HG03378 (cell line): ENCODE measurements around the gene ADPRHL1.

Experiments
- ATAC-seq: cut with Tn5 transposase; IDR thresholded peaks from one replicate; pipeline ENCODE4 v1.9.1; 2021; ENCODE audit warnings: mild to moderate bottlenecking, moderate library complexity; ENCODE audit not compliant: unreplicated experiment

The ADPRHL1 gene

DNA sequence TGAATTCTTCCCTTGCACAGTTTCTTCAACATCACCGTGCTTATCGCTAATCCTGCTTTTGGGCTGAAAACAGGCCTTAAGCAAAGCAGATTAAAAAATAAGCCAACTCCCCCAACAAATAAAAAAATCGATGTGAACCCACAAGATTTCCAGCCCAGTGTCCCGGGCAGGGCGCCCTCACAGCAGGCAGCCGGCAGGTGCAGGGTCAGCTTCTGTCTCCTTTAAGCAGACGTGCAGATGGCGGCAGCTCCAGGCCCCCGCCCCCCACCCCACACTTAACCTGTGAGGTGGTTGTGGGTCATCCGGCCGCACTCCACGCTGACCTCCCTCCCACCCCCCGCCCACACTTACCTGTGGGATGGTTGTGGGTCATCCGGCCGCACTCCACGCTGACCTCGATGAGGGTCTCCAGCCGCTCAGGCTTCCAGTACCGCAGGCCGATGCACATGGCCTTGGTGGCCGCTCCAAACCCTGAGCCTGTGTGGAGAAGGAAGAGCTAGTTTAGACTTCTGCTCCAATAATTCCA lies 19.8 kb downstream of the ADPRHL1 start:
- no peak for ATAC-seq

DNA sequence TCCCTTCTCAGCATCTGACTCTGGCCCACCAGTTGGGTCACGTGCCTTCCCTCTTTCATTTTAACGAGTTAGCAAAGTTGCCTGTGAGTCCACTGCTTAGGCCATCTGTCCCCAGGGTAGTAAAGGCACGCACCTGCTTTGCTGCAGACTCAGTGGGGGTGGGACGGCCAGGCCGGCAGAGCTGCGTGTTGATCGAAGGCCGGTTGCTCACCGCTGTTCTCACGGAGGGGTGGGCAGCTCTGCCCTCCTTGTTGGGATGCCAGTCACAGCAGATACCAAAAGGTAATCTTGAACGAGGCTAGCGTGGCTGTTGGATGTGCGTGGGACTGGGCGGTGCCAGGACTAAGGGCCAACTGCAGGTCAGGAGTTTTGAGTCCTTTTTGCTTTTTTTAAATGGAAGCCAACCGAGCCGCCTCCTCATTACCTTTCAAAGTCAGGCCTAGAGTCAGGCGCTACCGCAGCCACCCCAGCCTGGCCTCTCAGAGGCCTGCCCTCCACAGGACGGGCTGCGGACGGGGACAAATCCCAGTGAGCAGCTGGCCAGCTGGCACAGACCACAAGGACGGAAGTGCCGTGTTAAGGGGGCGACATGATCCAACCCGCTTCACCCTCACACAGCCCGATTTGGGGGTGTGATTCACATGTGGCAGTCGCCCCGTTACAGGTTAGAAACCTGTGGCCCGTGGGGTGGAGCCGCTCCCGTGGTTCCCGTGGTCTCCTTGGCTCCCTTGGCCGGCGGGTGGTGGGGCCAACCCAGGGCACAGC lies 20.6 kb downstream of the ADPRHL1 start:
- no peak for ATAC-seq

DNA sequence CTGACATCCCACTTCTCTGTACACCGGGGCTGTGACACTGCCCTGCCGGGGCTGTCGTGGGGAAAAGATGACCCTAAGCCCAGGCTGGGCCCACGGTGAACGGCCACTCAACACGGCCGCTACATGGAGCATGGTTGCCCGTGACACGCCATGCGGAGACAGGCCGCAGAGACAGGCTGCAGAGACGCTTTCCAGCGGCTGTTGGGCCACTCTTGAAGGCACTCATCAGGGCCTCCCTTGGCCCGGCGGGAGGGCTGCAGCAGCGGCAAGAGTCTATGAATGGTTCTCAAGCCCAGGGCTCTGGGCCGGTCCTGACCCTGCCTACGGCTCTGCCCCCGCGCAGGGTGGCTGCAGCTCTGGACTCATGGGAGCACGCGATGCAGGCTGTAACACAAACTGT lies 22.1 kb downstream of the ADPRHL1 start:
- ATAC-seq = no peak

DNA sequence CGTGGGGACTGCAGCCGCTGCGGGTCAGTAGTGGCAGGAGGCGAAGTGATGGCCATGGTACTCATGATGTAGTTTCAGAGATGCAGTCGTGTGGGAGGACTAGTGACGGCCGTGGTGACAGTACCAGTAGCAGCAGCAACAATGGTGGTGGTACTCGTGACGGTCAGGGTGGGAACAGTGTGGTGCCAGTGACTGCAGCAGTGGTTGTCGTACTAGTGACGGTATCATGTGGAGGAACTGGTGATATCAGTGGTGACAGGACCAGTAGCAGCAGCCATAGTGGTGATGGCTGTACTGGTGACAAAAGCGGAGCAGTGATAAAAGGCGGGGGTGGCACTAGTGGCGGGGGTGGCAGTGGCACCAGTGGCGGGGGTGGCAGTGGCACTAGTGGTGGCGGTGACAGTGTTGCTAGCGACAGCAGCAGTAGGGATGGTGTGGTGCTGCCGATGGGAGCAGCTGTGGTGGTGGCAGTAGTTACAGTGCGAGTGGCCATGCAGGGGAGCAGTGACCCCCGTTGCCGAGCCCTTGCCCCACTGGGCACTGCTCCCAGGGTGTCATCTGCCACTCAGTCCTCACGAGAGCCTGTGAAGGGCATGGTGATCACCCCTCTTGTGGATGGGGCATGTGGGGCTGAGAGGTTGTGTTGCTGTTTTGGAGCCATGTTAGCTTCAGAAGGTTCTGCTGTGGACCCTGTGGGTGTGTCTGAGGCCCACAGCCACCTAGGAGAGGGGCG lies 22.7 kb downstream of the ADPRHL1 start:
- no peak for ATAC-seq

GRCh38 chr13:113429608-113429985 lies 23.7 kb downstream of the ADPRHL1 start:
- ATAC-seq = no peak

GRCh38 chr13:113428871-113429607 lies 24.2 kb downstream of the ADPRHL1 start:
- no peak for ATAC-seq

DNA sequence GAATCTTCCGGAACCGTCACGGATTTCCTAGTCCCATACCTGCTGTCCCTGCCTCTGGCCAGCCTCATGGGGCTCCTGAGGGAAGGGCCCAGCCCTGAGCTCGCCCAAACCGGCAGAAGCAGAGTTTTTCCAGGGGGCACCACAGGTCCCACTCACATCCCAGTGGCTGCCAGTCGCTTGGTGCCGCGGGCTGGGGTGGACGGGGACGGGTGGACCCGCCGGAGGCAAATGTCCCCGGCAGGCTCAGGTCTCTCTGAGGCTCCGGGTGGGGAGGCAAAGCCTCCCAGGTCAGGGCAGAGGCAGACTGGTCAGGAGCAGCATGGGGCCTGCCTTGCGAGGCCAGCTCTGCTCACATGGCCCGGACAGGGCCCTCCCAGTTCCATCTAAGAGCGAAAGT lies 24.8 kb downstream of the ADPRHL1 start:
- no peak for ATAC-seq

DNA sequence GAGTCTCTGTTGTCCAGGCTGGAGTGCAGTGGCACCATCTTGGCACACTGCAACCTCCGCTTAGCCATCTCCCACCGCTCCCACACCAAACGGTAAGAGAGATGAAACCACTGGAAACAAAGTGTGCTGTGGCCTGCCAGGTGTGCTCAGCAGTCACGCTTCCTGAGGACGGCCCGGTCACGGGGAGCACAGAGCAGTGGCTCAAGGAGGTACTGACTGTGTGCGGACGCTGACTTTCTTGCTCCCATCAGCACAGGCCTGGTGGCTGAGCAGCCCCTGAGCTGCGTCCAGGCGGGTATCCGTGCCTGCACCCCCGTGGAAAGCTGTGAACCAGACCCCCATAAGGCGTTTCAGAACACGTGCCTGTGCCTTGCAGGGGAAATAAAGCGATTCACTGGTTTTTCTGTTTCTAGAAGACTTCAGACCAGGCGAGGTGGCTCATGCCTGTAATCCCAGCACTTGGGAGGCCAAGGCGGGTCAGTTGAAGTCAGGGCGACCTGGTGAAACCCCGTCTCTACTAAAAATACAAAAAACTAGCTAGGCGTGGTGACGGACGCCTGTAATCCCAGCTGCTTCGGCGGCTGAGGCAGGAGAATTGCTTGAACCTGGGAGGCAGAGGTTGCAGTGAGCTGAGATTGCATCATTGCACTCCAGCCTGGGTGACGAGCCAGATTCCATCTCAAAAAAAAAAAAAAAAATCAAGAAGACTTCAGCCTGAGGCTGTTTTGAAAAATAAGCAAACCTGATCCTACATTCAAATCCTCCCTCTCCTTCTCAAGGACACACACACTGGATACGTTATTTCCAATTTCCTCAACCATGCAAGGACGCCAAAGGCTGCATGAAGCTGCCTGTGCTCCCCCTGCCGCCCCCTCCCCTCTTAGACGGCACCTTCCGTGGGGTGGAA lies 25.5 kb downstream of the ADPRHL1 start:
- ATAC-seq = no peak

GRCh38 chr13:113426591-113426986 lies 26.7 kb downstream of the ADPRHL1 start:
- no peak for ATAC-seq

GRCh38 chr13:113425941-113426590 lies 27.2 kb downstream of the ADPRHL1 start:
- ATAC-seq = no peak

DNA sequence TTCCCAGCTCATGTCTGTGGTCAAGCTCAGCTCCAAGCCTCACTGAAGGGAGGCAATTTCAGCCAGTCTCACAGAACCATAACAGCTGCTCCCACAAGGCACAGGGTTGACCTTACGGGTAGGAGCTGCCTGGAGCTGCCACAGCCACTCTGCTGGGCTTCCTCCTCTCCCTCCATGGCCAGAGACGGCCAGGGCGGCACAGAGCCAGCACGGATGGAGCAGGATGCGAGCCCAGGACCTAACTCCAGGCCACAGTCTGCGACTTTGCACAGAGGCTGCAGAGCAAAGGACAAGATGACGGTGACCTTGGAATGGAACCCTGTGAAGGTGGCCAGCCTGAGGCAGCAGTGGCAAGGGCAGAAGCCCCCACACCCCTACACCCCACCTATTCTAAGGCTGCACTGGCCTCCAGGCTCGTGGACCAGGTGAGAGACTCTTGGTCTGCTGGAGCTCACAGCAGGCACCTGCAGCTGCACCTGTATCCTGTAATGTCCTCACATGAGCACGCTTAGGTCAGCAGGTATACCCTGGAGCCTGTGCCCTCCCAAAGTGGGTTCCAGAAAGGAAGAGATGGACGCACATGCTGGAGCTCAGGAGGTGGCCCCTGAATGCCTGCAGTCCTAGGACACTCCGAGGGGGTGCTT lies 29.6 kb downstream of the ADPRHL1 start:
- no peak for ATAC-seq

DNA sequence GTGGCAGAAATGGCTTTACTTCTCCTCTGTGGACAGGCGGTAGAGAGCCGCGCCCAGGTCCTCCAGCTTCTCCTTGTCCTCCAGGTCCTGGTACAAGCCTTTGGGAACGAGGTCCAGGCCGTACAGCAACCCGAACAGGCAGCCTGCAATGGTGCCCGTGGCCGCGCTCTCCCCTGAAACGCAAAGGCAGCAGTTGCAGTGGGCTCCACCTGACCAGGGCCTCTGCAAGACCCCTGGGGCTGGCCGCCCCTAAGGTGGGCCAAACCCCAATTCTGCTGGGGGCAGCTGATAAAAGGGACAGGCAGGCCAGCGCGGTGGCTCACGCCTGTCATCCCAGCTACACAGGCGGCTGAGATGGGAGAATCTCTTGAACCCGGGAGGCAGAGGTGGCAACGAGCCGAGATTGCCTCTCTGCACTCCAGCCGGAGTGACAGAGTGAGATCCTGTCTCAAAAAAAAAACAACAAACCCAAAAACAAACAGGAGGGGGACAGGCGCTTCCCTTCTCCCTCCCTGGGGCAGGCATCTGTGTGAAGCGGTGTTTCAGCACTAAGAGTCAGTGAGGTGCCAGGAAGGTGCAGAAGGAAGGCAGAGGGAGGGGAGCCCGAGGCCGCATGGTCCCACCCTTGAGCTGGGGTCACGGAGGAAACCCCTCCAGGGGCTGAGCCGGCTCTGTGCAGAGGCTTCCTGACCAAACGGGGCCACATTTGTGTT lies 30.3 kb downstream of the ADPRHL1 start:
- ATAC-seq = no peak

GRCh38 chr13:113421673-113422270 lies 31.5 kb downstream of the ADPRHL1 start:
- no peak for ATAC-seq

DNA sequence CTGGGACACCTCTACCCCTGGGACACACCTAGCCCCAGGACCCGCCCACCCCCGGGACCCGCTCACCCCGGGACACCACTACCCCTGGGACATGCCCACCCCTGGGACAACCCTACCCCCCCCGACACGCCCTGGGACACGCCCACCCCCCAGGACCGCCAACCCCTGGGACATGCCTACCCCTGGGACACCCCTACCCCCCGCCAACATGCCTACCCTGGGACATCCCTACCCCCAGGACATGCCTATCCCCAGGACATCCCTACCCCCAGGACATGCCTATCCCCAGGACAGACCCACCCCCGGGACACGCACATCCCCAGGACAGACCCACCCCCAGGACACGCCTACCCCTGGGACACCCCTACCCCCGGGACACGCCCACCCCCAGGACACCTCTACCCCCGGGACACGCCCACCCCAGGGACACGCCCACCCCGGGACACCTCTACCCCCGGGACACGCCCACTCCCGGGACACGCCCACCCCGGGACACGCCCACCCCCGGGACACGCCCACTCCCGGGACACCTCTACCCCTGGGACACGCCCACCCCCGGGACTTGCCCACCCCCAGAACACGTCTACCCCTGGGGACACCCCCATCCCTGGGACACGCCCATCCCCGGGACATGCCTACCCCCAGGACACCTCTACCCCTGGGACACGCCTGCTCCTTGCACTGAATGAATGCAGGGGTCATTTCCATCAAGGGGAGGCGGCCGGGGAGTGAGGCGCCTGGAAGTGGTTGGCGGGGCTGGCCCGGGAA lies 32.3 kb downstream of the ADPRHL1 start:
- no peak for ATAC-seq

DNA sequence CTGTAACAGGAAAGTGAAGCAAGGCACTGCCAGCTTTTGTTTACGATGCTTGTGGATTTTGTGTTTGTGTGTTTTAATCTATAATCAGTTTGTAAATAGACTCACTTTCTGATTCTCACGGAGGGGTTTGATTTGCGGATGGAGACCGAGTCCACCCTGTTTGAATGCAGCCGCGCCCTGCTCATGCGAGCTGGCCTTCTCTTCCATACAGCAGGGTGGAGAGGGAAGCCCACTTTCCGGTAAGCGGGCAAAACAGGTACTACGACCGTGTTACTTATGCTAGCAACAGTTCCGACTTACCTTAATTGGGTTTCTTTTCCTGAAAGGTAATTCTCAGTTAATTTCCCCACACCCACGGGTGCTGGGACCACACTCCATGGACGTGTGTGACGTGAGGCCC lies 33.1 kb downstream of the ADPRHL1 start:
- no peak for ATAC-seq

DNA sequence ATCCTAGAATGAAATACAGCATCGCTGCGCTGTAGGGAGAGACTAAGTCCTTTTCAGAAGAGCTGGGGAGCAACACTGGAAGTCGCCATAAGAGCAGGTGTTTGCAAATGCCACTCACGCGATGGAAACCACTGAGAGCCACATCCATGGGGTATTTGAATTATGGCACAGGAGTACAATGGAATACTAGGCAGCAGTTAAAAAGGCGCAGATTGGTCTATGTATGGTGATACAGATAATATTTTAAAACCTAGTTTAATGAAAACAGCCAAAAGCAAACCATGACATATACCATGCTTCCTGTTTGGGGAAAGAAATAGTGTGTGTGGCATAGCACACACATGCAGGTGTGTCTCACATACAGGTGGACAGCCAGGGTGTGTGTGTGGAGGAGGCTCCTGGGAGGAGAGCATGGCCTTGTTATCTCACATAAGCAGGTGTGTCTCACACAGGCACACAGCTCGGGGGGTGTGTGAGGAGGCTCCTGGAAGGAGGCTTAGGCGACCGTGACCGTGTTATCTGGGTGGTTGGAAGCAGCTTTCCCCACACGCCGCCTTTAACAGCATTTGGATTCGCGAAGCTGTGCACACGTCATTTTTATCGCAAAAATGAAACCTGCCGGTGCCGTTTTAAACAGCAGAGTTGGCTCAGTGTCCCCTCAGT lies 33.6 kb downstream of the ADPRHL1 start:
- ATAC-seq = no peak

DNA sequence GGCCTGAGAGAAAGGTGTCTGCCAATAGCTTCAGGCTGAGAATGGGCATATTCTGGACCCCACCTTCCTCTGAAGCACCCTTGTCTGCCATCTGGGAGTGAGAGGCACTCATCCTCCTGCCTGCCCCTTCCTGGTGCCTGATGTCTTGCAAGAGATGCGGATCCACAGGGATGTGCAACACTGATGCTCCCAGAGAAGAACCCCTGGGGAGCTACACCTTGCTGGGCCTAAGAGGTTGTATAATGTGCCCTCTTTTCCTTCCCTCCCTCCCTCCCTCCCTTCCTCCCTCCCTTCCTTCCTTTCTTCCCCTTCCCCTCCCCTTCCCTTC lies 34.6 kb downstream of the ADPRHL1 start:
- ATAC-seq = no peak
